GM19043 (cell line): ENCODE results near the gene GALNT7.
"Not testable (repeated sequence)": the region's sequence is repeated elsewhere in the genome, so short reads cannot be mapped to it uniquely, and the experiment has no call there.

ENCODE experiments used
- ATAC-seq: cut with Tn5 transposase; IDR thresholded peaks from one replicate; pipeline ENCODE4 v1.9.1; 2021; ENCODE audit warnings: low read depth; ENCODE audit not compliant: unreplicated experiment

The GALNT7 gene, protein sequence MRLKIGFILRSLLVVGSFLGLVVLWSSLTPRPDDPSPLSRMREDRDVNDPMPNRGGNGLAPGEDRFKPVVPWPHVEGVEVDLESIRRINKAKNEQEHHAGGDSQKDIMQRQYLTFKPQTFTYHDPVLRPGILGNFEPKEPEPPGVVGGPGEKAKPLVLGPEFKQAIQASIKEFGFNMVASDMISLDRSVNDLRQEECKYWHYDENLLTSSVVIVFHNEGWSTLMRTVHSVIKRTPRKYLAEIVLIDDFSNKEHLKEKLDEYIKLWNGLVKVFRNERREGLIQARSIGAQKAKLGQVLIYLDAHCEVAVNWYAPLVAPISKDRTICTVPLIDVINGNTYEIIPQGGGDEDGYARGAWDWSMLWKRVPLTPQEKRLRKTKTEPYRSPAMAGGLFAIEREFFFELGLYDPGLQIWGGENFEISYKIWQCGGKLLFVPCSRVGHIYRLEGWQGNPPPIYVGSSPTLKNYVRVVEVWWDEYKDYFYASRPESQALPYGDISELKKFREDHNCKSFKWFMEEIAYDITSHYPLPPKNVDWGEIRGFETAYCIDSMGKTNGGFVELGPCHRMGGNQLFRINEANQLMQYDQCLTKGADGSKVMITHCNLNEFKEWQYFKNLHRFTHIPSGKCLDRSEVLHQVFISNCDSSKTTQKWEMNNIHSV

DNA sequence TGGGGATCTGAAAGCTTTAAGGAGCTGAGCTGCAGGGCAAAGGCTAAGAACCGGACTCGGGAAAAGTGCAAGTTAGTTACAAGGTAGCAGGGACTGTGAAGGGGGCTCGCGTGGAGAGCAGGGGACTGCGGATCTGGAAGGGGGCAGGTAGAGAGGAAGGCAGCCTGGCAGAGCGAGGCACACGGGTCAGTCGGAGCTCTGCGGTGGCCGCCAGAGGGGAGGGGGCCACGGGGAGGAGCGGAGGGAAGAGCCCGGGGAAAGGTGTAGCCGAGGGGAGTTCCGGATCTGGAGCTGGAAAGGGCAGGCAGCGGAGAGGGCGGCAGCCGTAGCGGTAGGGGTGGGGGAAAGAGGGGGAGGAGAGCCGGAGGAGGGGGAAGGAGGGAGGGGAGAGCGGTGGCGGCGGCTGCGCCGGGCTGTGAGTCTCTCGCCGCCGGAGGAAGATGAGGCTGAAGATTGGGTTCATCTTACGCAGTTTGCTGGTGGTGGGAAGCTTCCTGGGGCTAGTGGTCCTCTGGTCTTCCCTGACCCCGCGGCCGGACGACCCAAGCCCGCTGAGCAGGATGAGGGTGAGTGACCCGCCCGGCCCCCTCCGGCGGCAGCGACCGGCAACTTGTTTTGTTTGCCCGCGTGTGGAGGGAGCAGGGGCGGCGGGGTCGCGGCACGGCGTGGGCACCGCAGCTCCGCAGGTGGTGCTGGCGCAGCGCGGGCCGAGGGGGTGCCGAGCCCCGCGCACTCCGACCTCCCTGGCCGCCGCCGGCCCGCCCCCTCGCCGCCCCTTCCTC lies at the start of gene GALNT7:
TSS of gene GALNT7 (plus strand) at position 416 of the 782 bp plus-strand sequence. CDS start at position 441, 25 bp downstream.
- peak; percentile 26 for ATAC-seq

DNA sequence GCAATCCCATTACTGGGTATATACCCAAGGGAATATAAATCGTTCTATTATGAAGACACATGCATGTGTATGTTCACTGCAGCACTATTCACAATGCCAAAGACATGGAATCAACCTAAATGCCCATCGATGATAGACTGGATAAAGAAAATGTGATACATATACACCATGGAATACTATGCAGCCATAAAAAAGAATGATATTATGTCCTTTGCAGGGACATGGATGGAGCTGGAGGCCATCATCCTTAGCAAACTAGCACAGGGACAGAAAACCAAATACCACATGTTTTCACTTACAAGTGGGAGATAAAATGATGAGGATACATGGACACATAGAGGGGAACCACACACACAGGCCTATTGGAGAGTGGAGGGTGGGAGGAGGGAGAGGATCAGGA lies 49.8 kb upstream of the GALNT7 start:
- ATAC-seq: not testable (repeated sequence)

DNA sequence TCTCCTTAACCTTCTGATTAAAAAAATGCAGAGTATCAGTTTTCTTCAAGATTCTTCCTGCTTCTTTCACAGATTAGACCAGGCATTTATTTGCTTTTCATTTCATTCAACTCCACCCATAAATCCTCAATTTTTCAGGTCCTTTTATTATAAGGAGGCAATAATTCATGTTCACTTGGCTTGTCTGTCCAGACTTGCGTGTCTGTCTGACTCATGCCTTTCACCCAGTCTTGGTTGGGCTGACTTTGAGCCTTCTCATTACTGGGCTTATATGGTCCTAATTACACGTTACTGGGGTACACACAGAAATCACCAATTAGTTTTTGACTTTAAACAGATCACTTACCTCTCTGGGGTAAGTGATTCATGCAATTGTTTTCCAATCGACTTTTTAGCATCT lies 48.8 kb upstream of the GALNT7 start:
- no peak for ATAC-seq

DNA sequence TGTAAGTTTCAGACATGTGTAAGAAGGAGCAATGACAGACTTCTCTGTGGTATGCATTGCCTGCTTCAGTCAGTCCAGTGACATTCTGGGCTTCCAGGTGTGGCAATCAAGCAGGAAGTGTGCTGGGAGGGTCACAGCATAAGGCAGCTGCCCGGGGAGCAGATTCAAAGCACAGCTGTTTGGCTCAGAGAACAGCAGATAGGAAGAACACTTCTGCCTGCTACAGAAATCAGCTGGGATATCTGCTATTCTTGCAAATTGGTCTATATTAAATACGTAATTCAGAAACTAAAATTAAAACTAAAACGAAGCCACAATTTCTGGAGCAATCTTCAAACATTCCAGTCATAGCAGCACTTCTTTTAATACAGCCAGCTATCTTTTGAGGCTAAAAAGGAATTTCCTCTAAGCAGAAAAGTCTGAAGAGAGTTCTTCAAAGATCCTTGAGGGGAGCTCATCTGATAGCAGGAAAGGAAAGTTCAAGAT lies 47.5 kb upstream of the GALNT7 start:
- ATAC-seq: peak; percentile 98

DNA sequence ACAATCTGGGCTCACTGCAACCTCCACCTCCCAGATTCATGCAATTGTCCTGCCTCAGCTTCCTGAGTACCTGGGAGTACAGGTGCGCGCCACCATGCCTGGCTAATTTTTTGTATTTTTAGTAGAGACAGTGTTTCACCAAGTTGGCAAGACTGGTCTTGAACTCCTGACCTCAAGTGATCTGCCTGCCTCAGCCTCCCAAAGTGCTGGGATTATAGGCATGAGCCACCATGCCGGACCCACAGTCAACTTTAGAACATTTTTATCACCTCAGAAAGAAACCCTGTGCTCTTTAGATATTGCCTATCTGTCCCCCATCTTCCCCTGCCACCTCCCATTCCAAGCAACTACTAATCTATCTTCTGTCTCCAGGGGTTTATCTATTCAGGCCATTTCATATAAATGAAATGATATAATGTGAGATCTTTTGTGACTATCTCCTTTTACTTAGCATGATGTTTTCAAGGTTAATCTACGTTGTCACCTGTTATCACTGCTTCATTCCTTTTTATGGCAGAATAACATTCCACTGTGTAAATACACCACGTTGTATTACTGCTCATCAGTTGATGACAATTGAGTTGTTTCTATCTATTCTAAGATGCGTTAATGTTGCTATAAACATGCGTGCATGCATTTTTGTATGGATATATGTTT lies 44.3 kb upstream of the GALNT7 start:
- no peak for ATAC-seq

DNA sequence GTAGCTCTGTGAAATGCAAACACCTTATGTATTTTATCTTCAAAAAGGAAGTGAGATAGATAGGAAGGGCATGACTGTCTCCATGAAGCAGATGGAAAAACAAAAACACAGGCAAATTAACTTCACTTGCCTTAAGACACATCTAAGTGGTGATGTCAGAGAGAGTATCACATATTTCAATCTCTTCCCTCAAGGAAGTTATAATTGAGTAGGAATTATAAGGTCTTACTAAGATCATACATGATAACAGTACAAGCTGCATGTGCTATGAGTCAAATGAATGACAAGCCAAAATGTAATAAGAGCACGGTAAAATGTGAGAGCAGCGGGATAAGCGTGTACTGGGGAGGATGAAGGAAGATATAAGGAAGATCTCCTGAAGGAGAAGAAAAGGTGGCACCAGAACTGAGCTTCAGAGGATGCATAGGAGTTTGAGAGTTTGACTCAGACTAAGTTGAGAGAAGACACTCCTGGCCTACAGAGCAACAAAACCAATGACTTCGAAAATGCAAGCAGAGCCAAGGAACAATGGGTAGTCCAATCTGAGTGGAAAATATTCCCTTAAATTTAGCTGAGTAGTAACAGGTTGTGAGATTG lies 43.3 kb upstream of the GALNT7 start:
- ATAC-seq: no peak

DNA sequence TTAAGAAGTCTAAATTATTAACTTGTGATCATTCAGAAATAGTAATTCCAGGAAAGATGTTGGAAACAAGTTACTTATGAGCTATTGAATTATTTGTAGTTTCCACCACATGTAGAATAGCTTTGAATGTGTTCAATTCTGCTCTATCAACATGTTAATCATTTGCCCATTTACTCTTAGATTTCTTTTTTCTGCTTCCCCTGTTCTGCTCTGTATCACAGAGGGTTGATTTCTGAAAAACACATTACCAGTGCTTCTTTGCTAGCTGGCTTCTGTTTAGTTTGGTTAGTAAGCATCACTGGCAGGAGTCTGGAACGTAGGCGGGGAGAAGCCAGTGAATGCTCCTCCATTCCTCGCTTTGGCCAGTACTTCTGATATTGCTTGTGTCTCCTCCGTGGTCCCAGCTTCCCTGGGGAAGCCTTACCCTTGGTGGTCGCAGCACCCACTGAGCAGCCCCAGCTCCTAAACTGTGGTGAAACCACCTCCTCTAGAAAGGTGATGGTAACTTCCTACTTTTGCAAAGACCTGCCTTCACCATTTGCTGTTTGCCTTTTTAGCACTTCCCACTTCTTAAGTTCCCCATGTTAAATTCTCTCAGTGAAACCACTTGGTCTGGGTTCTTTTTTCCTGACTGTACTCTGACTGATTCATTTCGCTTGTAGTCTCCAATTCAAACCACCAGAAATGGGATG lies 40.3 kb upstream of the GALNT7 start:
- peak; percentile 54 for ATAC-seq

DNA sequence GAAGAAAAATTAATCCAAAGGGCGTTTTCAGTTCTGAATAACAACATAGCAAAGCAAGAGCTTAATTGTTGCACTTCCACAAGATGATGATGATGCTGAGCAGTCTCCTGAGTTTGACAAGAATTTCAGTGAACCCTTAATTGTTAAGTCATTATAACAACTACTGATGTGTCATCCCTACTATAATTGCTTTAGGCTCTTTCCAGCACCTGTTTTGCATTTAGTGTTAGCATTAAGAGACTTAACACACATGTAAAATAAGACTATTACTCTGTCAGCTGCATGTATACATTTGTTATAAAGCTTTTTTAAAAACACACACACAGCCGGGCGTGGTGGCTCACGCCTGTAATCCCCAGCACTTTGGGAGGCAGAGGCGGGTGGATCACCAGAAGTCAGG lies 37.9 kb upstream of the GALNT7 start:
- no peak for ATAC-seq

DNA sequence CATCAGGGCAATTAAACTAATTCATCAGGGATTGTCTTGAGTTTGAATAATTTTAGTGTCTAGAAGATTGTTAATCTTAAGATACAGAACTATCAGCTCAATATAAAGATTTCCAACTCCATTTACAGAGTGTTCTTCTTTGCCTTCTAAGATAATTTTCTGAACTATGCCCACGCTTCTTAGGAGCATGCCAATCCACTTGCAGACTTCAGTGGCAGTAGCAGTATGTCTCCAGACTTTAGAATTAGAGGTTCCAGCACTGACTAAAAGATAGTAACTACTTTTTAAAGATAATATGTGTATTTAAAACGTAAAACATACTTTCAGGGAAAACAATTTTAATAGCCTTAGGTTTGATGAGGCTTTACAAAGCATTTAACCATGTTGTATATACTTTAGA lies 34.2 kb upstream of the GALNT7 start:
- no peak for ATAC-seq

DNA sequence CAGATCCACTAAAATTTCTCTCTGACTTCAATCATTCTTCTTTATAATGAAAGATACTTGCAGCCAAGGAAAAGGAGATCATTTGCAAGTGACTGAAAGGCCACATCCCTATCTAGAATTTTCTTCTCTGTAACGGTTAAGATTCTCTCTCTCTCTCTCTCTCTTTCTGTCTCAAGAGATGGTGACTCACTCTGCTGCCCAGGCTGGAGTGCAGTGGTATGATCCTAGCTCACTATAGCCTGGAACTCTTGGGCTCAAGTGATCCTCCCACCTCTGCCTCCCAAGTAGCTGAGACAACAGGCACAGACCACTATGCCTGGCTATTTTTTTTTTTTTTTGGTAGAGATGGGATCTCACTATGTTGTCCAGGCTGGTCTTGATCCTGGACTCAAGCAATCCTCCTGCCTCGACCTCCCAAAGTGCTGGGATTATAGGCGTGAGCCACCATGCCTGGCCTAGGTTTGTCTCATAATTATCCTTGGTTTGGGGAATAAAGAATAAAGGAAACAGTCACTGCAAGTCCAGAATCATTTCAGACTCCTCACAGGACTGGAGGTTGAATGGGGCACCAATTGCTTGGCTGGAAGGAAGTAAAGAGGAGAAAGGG lies 33.3 kb upstream of the GALNT7 start:
- no peak for ATAC-seq

DNA sequence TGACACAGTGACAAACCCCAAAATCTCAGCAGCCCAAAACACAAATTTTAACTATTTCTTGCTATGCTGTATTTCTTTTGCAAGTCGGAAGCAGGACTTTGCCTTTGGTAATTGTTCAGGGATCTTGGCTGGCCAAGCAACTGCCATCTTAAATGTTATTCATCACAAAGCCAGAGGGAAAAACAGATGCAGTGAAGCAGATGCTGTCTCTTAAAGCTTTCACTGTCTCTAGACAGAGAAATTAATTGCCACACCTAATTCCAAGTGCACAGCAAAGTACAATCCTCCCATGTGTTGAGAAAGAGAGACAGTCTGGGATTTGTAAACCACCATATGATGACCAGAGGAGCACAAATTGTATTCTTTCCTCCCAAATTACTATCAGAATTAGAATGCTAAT lies 30.0 kb upstream of the GALNT7 start:
- no peak for ATAC-seq

DNA sequence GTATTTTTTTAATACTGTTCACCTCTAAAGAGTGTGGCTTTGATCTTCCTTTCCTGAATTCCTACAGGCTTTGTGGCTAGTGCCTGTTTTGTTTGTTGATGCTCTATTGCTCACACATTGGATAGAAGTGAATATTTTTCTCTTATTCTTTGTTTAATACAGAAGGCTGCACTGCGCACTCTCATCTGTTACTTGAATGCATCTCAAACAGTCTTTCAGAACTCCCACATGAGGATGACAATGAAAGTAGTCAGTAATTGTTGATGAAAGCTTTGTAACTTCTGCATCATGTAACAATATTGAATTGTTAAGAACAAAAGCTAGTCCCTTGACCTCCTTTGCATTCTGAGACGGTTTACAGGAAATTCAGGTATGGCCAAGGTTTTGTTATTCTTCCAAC lies 29.1 kb upstream of the GALNT7 start:
- no peak for ATAC-seq

DNA sequence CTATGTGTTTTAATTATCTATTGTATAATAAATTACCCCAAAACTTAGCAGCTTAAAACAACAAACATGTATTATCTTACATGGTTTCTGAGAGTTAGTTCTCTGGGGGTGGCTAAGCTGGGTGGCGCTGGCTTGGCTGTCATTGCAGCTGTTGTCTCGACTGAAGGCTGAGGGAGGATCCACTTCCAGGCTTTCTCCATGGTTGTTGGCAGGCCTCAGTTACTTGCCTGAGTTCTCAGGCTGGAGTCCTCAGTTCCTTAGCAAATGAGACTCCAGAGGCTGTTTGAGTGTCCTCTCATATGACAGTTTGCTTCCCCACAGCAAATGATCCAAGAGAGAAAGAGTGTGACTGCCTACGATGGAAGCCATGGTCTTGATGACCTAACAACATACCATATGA lies 23.5 kb upstream of the GALNT7 start:
- no peak for ATAC-seq

DNA sequence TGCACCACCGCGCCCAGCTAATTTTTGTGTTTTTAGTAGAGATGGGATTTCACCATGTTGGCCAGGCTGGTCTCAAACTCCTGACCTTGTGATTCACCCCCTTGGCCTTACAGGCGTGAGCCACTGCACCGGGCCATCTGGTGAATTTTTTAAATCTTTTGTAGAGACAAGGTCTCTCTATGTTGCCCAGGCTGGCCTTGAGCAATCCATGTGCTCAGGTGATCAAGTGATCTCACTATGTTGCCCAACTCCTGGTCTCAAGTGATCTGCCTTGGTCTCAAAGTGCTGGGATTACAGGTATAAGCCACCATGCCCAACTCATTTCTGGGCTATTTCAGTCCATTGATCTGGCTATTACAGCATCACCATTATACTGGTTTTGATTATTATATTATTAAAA lies 22.2 kb upstream of the GALNT7 start:
- no peak for ATAC-seq

DNA sequence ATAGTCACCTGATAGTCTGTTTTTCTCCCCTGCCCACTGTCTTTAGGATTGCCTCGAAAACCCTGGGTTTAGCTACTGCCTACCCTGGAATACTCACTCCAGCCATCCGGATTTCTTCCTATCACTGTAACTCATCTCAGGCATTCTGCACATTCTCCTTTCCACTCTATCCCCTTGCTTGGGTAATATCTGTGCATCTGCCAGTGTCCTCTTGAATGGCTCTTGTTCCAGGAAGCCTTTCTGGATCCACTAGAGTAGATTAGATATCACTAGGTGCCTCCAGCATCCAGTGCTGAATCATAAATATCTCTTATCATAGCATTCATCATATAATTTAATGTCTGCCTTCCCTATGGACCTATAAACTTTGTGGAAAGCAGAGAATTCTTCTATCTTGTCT lies 17.1 kb upstream of the GALNT7 start:
- no peak for ATAC-seq

DNA sequence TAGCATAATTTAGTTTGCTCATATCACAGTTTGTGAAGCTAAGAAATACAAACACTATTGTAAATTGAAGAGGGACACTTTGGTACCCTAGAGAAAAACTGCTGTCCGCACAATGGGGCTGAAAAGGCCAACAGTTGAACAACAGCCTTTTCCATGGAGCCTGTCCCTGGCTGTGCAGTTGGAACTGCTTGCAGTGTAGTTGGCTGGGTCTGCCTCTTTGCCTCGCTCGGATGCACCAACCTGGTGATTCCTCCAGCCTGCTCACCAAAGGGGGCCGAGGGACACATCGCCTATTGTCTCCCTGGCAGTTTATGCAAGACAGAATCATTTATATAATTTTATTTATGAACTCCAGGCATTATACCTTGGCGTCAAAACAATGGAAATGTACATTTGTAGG lies 16.5 kb upstream of the GALNT7 start:
- ATAC-seq: no peak

DNA sequence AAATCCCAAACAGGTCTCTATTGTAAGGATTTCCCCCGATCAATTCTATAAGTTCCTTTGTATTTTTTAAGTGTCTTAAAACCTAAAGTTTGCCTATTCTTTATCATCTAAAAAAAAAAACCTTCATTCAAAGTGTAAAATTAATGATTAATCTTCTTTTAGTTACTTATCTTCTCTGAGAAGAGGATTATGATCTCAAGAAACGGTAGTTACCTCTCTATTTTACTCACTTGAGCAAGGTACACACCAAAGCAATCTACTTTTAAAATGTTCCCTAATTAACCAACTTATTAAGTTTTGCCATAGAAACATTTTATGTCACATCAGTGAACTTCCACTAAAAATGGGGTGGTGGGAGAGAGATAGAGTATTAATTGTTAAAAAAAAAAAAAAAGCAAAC lies 15.2 kb upstream of the GALNT7 start:
- no peak for ATAC-seq

DNA sequence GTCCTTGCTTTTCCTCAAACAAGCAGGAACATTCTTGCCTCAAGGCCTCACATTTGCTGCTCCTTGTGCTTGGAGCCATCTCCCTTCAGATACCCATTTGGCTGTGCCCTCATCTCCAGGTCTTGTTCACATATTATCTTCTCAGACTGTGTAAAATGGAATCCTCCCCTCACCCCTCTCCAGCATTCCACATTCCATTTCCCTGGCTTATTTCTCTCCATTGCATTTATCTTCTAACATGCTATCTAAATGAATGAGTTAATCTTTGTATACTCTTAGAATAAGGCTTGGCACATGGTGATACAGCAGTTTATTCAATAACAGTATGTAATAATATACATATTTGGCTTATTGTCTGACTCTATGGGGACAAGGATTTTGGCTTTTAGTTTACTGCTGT lies 8.8 kb upstream of the GALNT7 start:
- ATAC-seq: no peak

DNA sequence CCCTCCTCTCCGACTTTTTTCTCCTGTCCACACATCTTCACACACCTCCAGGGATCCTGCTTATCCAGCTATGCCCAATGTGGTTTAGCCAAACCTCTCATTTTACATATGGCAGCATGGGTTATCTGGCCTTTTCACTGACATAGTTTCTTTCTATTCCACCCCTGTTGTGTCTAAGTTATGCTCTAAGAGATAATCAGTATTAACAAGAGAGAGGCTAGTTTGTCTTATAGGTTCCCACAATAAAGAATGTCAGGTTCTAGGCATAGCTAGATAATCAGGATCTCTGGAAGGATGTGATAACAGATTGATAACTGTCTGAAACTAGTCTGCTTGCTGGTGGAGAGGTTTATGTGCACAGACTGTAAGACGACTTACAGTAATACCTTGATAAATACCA lies 7.7 kb upstream of the GALNT7 start:
- ATAC-seq: no peak
